AG04449 (cell line): Measurements from ENCODE around the gene RNU2-63P.
A peak's percentile ranks its signal among the peaks of the same experiment; 100 is the strongest.

Experiments
- CTCF ChIA-PET: fragments of 350-600 bp; formaldehyde crosslinking; extraction: SDS; loops from one replicate; lab custom pipeline; 2021; ENCODE audit warnings: antibody characterized with exemption; lab: Yijun Ruan, JAX
- POLR2A ChIA-PET: fragments of 400-600, 350-600 bp; formaldehyde crosslinking; extraction: SDS; loops from one replicate; lab custom pipeline; 2020; ENCODE audit warnings: antibody characterized with exemption, inconsistent platforms; lab: Yijun Ruan, JAX
- DNase-seq: peaks from one replicate; pipeline ENCODE4 v3.0.0-alpha.2; 2010; ENCODE audit warnings: low read depth, low spot score
- H3K4me3 ChIP-seq: 2 replicates; pipeline ENCODE4 v1.5.1; 2011; ENCODE audit warnings: low read depth, mild to moderate bottlenecking, control low read depth, low read length
- TF ChIP-seq, protein P1 (sequence below): IDR thresholded peaks from one replicate; pipeline ENCODE4 v1.5.1; 2011; ENCODE audit warnings: mild to moderate bottlenecking, moderate library complexity, low read length, control low read depth, inconsistent platforms; ENCODE audit not compliant: insufficient read depth; ENCODE audit errors: missing control alignments

Gene RNU2-63P

DNA sequence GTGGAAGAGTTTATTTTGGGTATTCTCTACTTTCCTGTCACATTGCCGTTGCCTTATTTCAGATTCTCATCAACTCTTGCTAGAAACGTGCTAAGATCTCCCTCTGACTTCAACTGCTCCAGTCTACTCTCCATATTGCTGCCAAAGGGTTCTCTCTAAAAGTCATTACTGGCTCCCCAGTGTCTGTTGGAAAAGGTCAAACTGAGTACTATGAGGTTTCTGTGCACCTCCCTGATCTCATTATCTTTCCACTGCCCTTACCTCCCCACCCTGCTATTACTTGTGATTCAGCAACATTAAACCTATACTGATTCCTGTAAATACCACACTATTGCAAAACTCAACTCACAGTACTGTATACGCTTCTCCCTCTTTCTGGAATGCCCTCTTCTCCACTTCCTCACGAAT, 41.1 kb upstream of the RNU2-63P start:
- H3K4me3 ChIP-seq, result no peak overlapping the region
- ChIA-PET POLR2A (no interaction called here), CTCF (no interaction called here)
- no peak for DNase-seq
- TF ChIP-seq, protein P1, sequence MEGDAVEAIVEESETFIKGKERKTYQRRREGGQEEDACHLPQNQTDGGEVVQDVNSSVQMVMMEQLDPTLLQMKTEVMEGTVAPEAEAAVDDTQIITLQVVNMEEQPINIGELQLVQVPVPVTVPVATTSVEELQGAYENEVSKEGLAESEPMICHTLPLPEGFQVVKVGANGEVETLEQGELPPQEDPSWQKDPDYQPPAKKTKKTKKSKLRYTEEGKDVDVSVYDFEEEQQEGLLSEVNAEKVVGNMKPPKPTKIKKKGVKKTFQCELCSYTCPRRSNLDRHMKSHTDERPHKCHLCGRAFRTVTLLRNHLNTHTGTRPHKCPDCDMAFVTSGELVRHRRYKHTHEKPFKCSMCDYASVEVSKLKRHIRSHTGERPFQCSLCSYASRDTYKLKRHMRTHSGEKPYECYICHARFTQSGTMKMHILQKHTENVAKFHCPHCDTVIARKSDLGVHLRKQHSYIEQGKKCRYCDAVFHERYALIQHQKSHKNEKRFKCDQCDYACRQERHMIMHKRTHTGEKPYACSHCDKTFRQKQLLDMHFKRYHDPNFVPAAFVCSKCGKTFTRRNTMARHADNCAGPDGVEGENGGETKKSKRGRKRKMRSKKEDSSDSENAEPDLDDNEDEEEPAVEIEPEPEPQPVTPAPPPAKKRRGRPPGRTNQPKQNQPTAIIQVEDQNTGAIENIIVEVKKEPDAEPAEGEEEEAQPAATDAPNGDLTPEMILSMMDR, result no peak

DNA sequence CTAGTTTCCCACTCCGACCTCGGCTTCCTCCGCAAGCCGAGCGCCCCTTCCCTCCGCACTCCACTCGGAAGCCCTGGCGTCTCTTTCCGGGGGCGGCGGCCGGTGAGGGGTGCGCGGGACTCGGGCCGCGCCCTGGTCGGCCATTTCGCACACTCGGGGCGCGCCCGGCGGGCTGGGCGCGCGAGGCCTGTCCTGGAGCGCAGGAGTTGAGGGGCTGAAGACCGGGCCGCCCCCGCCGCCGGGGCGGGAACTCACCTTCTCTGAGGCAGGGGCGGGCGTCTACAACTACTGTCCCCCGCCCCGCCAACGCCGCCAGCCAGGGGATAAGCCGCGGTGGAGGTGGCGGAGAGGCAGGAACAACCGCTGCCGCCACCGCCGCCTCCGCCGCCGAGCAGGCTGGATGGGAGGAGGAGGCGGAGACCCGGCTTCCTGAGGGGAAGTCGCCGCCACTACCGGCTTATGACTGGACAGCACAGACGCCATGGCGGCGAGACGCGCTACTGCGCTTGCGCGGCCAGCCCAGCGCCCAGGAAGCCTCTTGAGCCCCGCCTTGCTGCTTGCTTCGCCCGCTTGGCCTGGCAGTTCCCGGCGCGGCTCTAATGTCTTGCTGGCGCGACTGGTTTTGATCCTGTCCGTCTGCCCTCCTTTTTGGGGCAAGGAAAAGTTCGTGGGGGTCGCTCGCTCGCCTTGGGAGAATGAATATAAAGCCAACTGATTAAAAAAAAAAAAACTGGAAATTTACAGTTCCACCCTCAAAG, 39.2 kb upstream of the RNU2-63P start, which contains the start of gene KRCC1:
Gene KRCC1, minus strand, starts transcription at position 413 of the 758 bp plus-strand sequence. CDS start 27,220 bp downstream, outside the sequence.
- peak within 1 kb of the TSS; percentile 78 for H3K4me3 ChIP-seq
- TF ChIP-seq, protein P1, result peak; percentile 5
- peak; percentile 75 for DNase-seq
- ChIA-PET POLR2A (interaction anchor here (1.6 kb wide), 1 partner anchor 15 kb away, joined by 4 read pairs; no protein-coding TSS in a partner anchor), CTCF (interaction anchor here (1.6 kb wide), 1 partner anchor 16 kb away, joined by 4 read pairs; no protein-coding TSS in a partner anchor)

GRCh38 chr2:88054782-88055370, 38.5 kb upstream of the RNU2-63P start:
- DNase-seq, result no peak
- H3K4me3 ChIP-seq, result peak overlapping the region; percentile 78
- CTCF ChIA-PET, result interaction anchor here (1.0 to 1.6 kb wide), 2 partner anchors 15 to 137 kb away, joined by 3 to 4 read pairs; no protein-coding TSS in a partner anchor

DNA sequence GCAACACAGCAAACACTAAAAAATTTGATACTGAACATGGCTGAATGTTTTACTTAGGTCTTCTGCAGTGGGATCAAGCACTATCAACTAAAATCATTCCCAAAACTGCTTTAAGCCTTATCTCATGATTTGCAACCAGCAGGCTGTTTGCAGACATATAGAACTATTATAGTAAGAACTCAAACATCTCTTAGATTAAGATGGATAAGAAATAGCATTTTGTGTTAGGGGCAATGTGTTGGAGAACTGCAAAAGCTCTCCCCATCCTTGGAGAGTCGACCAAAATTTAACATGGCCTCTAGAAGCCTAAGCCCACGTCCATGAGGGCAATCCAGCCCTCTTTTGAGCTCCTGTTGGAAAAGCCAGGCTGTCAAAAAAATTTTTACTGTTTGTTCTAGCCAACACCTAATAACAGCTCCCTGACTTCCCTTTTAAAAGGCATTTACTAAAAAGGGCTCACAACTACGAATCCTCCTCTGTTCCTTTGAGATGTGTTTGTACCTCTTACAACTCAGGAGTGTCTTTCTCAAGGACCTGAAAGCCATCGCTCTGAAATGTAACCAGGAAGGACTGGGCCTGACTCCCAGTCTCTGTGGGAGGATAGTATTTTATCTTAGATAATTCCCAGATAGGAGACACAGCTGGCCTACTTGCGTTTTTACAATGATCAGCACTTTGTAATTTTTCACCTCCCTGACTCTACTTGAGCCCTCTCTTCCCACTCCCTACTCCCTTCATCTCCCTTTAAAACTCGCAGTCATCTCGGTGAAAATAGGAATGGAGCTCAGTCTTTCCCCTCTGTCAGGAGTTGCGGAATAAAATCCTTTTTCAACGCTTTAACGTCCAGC, 37.8 kb upstream of the RNU2-63P start:
- POLR2A ChIA-PET, result interaction anchor here (0.7 to 1.6 kb wide), 4 partner anchors 14 to 67 kb away, joined by 3 to 4 read pairs (median 4); no protein-coding TSS in a partner anchor
- TF ChIP-seq, protein P1, result no peak
- H3K4me3 ChIP-seq, result peak overlapping the region; percentile 78
- no peak for DNase-seq
- CTCF ChIA-PET, result interaction anchor here (1.0 to 1.6 kb wide), 3 partner anchors 8 to 137 kb away, joined by 3 to 4 read pairs (median 4); no protein-coding TSS in a partner anchor

More at GRCh38 chr2:88054782-88055370, 38.5 kb upstream of the RNU2-63P start:
- POLR2A ChIA-PET, result interaction anchor here (0.7 to 1.6 kb wide), 4 partner anchors 15 to 67 kb away, joined by 3 to 4 read pairs (median 4); no protein-coding TSS in a partner anchor
- TF ChIP-seq, protein P1, result no peak

DNA sequence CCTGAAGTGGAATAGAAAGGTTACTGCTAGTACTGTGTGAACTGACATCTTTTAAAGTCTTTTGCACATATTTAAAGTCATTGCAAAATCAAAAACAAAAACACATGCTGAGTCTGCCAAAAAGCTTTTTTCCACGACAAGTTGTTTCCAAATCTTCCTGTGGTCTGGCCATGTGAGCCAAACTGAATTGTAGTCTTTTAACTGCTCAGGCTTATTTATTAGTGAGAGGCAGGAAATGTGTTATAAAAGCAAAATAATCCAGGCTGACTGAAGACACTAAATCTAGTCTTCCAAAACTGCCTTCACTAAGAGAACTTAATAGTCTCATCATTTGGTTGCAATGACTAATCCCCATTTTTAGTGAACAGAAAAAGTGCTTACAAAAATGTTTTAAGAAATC, 36.9 kb upstream of the RNU2-63P start:
- ChIA-PET POLR2A (no interaction called here), CTCF (interaction anchor here (1.4 kb wide), 1 partner anchor 9 kb away, joined by 4 read pairs; no protein-coding TSS in a partner anchor)
- TF ChIP-seq, protein P1, result no peak
- H3K4me3 ChIP-seq, result no peak overlapping the region
- peak; percentile 52 for DNase-seq
